SKM-1 treated with dmso at 0.1 percent for 144 hours (cell line): Measurements from ENCODE around the gene PYROXD2.

Source experiments
- DNase-seq: peaks from one replicate; lab custom pipeline; 2025; ENCODE audit not compliant: unreplicated experiment; lab: John Stamatoyannopoulos, UW

PYROXD2 gene

GRCh38 chr10:98414932-98415730, at the start of gene PYROXD2:
Gene PYROXD2 (minus strand): TSS chr10:98415182. CDS start chr10:98415135, 47 bp downstream.
- DNase-seq: no peak

- no peak for DNase-seq
Observed at GRCh38 chr10:98463976-98464754, 49.2 kb upstream of the PYROXD2 start.

GRCh38 chr10:98463016-98463415, 48.0 kb upstream of the PYROXD2 start:
- no peak for DNase-seq

- DNase-seq: no peak
Observed at GRCh38 chr10:98461500-98461842, 46.5 kb upstream of the PYROXD2 start.

- no peak for DNase-seq
Observed at GRCh38 chr10:98460837-98461499, 46.0 kb upstream of the PYROXD2 start.

- no peak for DNase-seq
Observed at GRCh38 chr10:98458809-98459784, 44.1 kb upstream of the PYROXD2 start.

- no peak for DNase-seq
Observed at GRCh38 chr10:98457721-98458120, 42.7 kb upstream of the PYROXD2 start.

GRCh38 chr10:98456686-98457482, 41.9 kb upstream of the PYROXD2 start:
- DNase-seq: no peak

- DNase-seq: no peak
Observed at GRCh38 chr10:98456043-98456570, 41.1 kb upstream of the PYROXD2 start.

- no peak for DNase-seq
Observed at GRCh38 chr10:98453729-98454128, 38.7 kb upstream of the PYROXD2 start.

- no peak for DNase-seq
Observed at GRCh38 chr10:98450618-98451017, 35.6 kb upstream of the PYROXD2 start.

GRCh38 chr10:98449287-98449686, 34.3 kb upstream of the PYROXD2 start:
- no peak for DNase-seq

- peak; percentile 50 for DNase-seq
Observed at GRCh38 chr10:98446661-98447221, 31.8 kb upstream of the PYROXD2 start, which contains the start of gene HPS1. Gene HPS1 (minus strand): TSS chr10:98446935. CDS start chr10:98443240, 3,695 bp downstream.

GRCh38 chr10:98446151-98446660, 31.2 kb upstream of the PYROXD2 start:
- DNase-seq: peak; percentile 32

GRCh38 chr10:98445200-98445812, 30.3 kb upstream of the PYROXD2 start:
- DNase-seq: no peak

GRCh38 chr10:98444314-98445006, 29.5 kb upstream of the PYROXD2 start:
- DNase-seq: no peak

GRCh38 chr10:98438715-98439114, 23.7 kb upstream of the PYROXD2 start:
- DNase-seq: no peak

GRCh38 chr10:98436704-98437103, 21.7 kb upstream of the PYROXD2 start:
- DNase-seq: no peak
